Loucy (cell line): ENCODE measurements around the gene FLRT1.

Source experiments
- H2AFZ ChIP-seq: fragments of 200-600 bp; sonication (generic); 2 replicates; pipeline ENCODE4 v1.6.0; 2016; ENCODE audit warnings: antibody characterized with exemption, mild to moderate bottlenecking, low read length, moderate library complexity
- H3F3A ChIP-seq: fragments of 200-600 bp; 2 replicates; pipeline ENCODE4 v1.6.0; 2016; ENCODE audit warnings: antibody characterized with exemption, low read depth, mild to moderate bottlenecking
- H3K27me3 ChIP-seq: fragments of 200-600 bp; sonication (generic); 2 replicates; pipeline ENCODE4 v1.6.1; 2014; ENCODE audit warnings: low read length, mild to moderate bottlenecking; ENCODE audit not compliant: insufficient read depth, poor library complexity, severe bottlenecking
- H3K36me3 ChIP-seq: fragments of 200-600 bp; sonication (generic); 2 replicates; pipeline ENCODE4 v1.6.1; 2016; ENCODE audit warnings: low read length; ENCODE audit not compliant: insufficient read depth
- H3K4me1 ChIP-seq: fragments of 200-600 bp; sonication (generic); 2 replicates; pipeline ENCODE4 v1.5.1; 2014; ENCODE audit warnings: low read length, mild to moderate bottlenecking; ENCODE audit not compliant: insufficient read depth, poor library complexity, severe bottlenecking
- H3K4me2 ChIP-seq: fragments of 200-600 bp; sonication (generic); 2 replicates; pipeline ENCODE4 v1.6.0; 2014; ENCODE audit warnings: antibody characterized with exemption, low read length, low read depth, mild to moderate bottlenecking; ENCODE audit not compliant: poor library complexity, severe bottlenecking
- H3K4me3 ChIP-seq: fragments of 200-600 bp; sonication (generic); 2 replicates; pipeline ENCODE4 v1.5.1; 2014; ENCODE audit warnings: low read length, mild to moderate bottlenecking, mixed read lengths; ENCODE audit not compliant: poor library complexity, severe bottlenecking
- H3K79me2 ChIP-seq: fragments of 200-600 bp; sonication (generic); 2 replicates; pipeline ENCODE4 v1.6.1; 2014; ENCODE audit warnings: low read length; ENCODE audit not compliant: insufficient read depth
- H3K9ac ChIP-seq: fragments of 200-600 bp; sonication (generic); 2 replicates; pipeline ENCODE4 v1.6.0; 2014; ENCODE audit warnings: mild to moderate bottlenecking, low read depth, low read length, moderate library complexity; ENCODE audit not compliant: poor library complexity, severe bottlenecking
- H3K9me2 ChIP-seq: fragments of 200-600 bp; sonication (generic); replicated peaks from 2 replicates; pipeline ENCODE4 v1.6.1; 2016; ENCODE audit warnings: low read depth, low read length, mixed read lengths
- H3K9me3 ChIP-seq: fragments of 200-600 bp; sonication (generic); 2 replicates; pipeline ENCODE4 v1.6.1; 2014; ENCODE audit warnings: mild to moderate bottlenecking, antibody characterized with exemption, low read length, low read depth; ENCODE audit not compliant: insufficient read depth
- H4K20me1 ChIP-seq: fragments of 200-600 bp; sonication (generic); 2 replicates; pipeline ENCODE4 v1.6.0; 2014; ENCODE audit warnings: antibody characterized with exemption, low read length, mild to moderate bottlenecking; ENCODE audit not compliant: insufficient read depth, poor library complexity, severe bottlenecking
- CTCF ChIP-seq: fragments of 200-600 bp; sonication (generic); conservative IDR thresholded peaks from 2 replicates; pipeline ENCODE4 v1.5.1; 2014; ENCODE audit warnings: mild to moderate bottlenecking, antibody characterized with exemption, low read length
- EZH2phosphoT487 ChIP-seq: fragments of 200-600 bp; IDR thresholded peaks from 2 replicates; pipeline ENCODE4 v1.6.1; 2018; ENCODE audit warnings: antibody characterized with exemption, mild to moderate bottlenecking, moderate library complexity, borderline replicate concordance

The FLRT1 gene

GRCh38 chr11:64018310-64018709 lies 17.4 kb upstream of the FLRT1 start:
- no peaks in the 10 kb centered on the region for H3K27me3 ChIP-seq
- H3K36me3 ChIP-seq: no peaks in the 10 kb centered on the region
- no peak overlapping the region for H2AFZ ChIP-seq
- H3K4me2 ChIP-seq: no peak overlapping the region
- H3K4me1 ChIP-seq: no peaks in the 10 kb centered on the region
- no peaks in the 10 kb centered on the region for H3K9me2 ChIP-seq
- H3K9me3 ChIP-seq: no peaks in the 10 kb centered on the region
- no peak for TF ChIP-seq CTCF
- TF ChIP-seq EZH2phosphoT487: no peak
- H3K9ac ChIP-seq: no peak overlapping the region
- no peaks in the 10 kb centered on the region for H3F3A ChIP-seq
- no peak overlapping the region for H3K4me3 ChIP-seq
- H3K79me2 ChIP-seq: no peaks in the 10 kb centered on the region
- no peaks in the 10 kb centered on the region for H4K20me1 ChIP-seq

- Histone ChIP-seq H3K36me3 (no peaks in the 10 kb centered on the region), H4K20me1 (no peaks in the 10 kb centered on the region), H3K9me3 (no peaks in the 10 kb centered on the region), H3K9me2 (no peaks in the 10 kb centered on the region), H3K27me3 (no peaks in the 10 kb centered on the region), H3K4me3 (no peak overlapping the region), H3K4me2 (no peak overlapping the region), H3F3A (no peaks in the 10 kb centered on the region), H3K79me2 (no peaks in the 10 kb centered on the region), H2AFZ (no peak overlapping the region), H3K4me1 (no peaks in the 10 kb centered on the region), H3K9ac (no peak overlapping the region)
- TF ChIP-seq EZH2phosphoT487 (no peak), CTCF (no peak)
Observed at GRCh38 chr11:64019106-64020037, 16.4 kb upstream of the FLRT1 start.

GRCh38 chr11:64020976-64021756 lies 14.6 kb upstream of the FLRT1 start:
- no peaks in the 10 kb centered on the region for H3K4me1 ChIP-seq
- no peaks in the 10 kb centered on the region for H3K9me2 ChIP-seq
- H3K27me3 ChIP-seq: no peaks in the 10 kb centered on the region
- no peaks in the 10 kb centered on the region for H3F3A ChIP-seq
- H3K9me3 ChIP-seq: no peaks in the 10 kb centered on the region
- H3K79me2 ChIP-seq: no peaks in the 10 kb centered on the region
- H3K4me3 ChIP-seq: no peak overlapping the region
- no peaks in the 10 kb centered on the region for H4K20me1 ChIP-seq
- TF ChIP-seq CTCF (no peak), EZH2phosphoT487 (no peak)
- H2AFZ ChIP-seq: no peak overlapping the region
- H3K4me2 ChIP-seq: no peak overlapping the region
- H3K36me3 ChIP-seq: no peaks in the 10 kb centered on the region
- no peak overlapping the region for H3K9ac ChIP-seq
